GM12891 (cell line): ENCODE data around the gene ZNF316.

Experiments used
- DNase-seq: peaks from one replicate; pipeline ENCODE4 v3.0.0; 2011; ENCODE audit warnings: low spot score; ENCODE audit not compliant: insufficient read length
- FAIRE-seq: peaks from 2 replicates; lab custom pipeline; 2011; peaks lifted over from hg19 to GRCh38; lab: Jason Lieb, UNC
- PAX5 ChIP-seq: IDR thresholded peaks from 2 replicates; pipeline ENCODE4 v1.6.1; 2011; ENCODE audit warnings: low read length, moderate library complexity, mild to moderate bottlenecking; ENCODE audit not compliant: insufficient read depth, severe bottlenecking
- POLR2A ChIP-seq: IDR thresholded peaks from 2 replicates; pipeline ENCODE4 v1.6.1; 2011; ENCODE audit warnings: low read depth, low read length, control low read depth
- POLR2AphosphoS5 ChIP-seq: IDR thresholded peaks from 2 replicates; pipeline ENCODE4 v1.6.1; 2011; ENCODE audit warnings: low read depth, low read length, control low read depth
- POU2F2 ChIP-seq: IDR thresholded peaks from 2 replicates; pipeline ENCODE4 v1.6.1; 2011; ENCODE audit warnings: low read depth, mild to moderate bottlenecking, control low read depth, low read length, moderate library complexity
- SPI1 ChIP-seq: IDR thresholded peaks from 2 replicates; pipeline ENCODE4 v1.6.1; 2011; ENCODE audit warnings: low read depth, low read length, control low read depth
- TAF1 ChIP-seq: IDR thresholded peaks from 2 replicates; pipeline ENCODE4 v1.6.1; 2011; ENCODE audit warnings: low read depth, low read length, control low read depth

ZNF316 gene

GRCh38 chr7:6675807-6676405 is 38.8 kb downstream of the ZNF316 start:
- FAIRE-seq: no peak
- TF ChIP-seq POLR2AphosphoS5 (no peak), SPI1 (no peak), POU2F2 (no peak), POLR2A (no peak), PAX5 (no peak), TAF1 (no peak)
- DNase-seq: no peak

GRCh38 chr7:6680146-6680545 is 43.0 kb downstream of the ZNF316 start:
- no peak for DNase-seq
- TF ChIP-seq POLR2AphosphoS5: no peak
- TF ChIP-seq SPI1: no peak
- TF ChIP-seq PAX5: no peak
- TF ChIP-seq TAF1: no peak
- no peak for TF ChIP-seq POU2F2
- TF ChIP-seq POLR2A: no peak
- no peak for FAIRE-seq

GRCh38 chr7:6691103-6691502 is 54.0 kb downstream of the ZNF316 start:
- FAIRE-seq: no peak

GRCh38 chr7:6691609-6692106 is 54.5 kb downstream of the ZNF316 start:
- DNase-seq (no peak), FAIRE-seq (peak; percentile 5)
- TF ChIP-seq POU2F2: 0 out of 2 replicates have a peak, but pooled peaks have one; percentile 13
- no peak for TF ChIP-seq TAF1
- TF ChIP-seq POLR2AphosphoS5: no peak
- TF ChIP-seq PAX5: no peak
- no peak for TF ChIP-seq SPI1
- no peak for TF ChIP-seq POLR2A

More at GRCh38 chr7:6691103-6691502, 54.0 kb downstream of the ZNF316 start:
- TF ChIP-seq POLR2AphosphoS5 (peak; percentile 13; the same call in 1 of the 2 replicates), POLR2A (no peak)
- no peak for DNase-seq

GRCh38 chr7:6700793-6701192 is 63.7 kb downstream of the ZNF316 start:
- DNase-seq (no peak), FAIRE-seq (no peak)
- TF ChIP-seq PAX5: no peak
- TF ChIP-seq POU2F2: no peak
- TF ChIP-seq TAF1: no peak

- DNase-seq (no peak), FAIRE-seq (no peak)
- TF ChIP-seq POLR2A (no peak), POLR2AphosphoS5 (no peak), PAX5 (no peak), POU2F2 (no peak), TAF1 (no peak), SPI1 (no peak)
Measured at GRCh38 chr7:6701860-6702259, 64.7 kb downstream of the ZNF316 start.
